ENCODE measurements around the gene TSHZ2. TPM values are rescaled to one million over a fixed set of nuclear protein-coding genes. Genes with fewer than 3 reads are reported as not detected.

The TSHZ2 gene
- total RNA-seq, 4 donors from 2014 or later, result 28.6 to 40.1 (median 35.5) TPM

- TF ChIP-seq, protein P1, sequence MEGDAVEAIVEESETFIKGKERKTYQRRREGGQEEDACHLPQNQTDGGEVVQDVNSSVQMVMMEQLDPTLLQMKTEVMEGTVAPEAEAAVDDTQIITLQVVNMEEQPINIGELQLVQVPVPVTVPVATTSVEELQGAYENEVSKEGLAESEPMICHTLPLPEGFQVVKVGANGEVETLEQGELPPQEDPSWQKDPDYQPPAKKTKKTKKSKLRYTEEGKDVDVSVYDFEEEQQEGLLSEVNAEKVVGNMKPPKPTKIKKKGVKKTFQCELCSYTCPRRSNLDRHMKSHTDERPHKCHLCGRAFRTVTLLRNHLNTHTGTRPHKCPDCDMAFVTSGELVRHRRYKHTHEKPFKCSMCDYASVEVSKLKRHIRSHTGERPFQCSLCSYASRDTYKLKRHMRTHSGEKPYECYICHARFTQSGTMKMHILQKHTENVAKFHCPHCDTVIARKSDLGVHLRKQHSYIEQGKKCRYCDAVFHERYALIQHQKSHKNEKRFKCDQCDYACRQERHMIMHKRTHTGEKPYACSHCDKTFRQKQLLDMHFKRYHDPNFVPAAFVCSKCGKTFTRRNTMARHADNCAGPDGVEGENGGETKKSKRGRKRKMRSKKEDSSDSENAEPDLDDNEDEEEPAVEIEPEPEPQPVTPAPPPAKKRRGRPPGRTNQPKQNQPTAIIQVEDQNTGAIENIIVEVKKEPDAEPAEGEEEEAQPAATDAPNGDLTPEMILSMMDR (IDR thresholded peaks at IDR 0.05; ENCODE audit: low read depth), result no peak
Measured at GRCh38 chr20:53279735-53280134, 307.6 kb downstream of the TSHZ2 start.

DNA sequence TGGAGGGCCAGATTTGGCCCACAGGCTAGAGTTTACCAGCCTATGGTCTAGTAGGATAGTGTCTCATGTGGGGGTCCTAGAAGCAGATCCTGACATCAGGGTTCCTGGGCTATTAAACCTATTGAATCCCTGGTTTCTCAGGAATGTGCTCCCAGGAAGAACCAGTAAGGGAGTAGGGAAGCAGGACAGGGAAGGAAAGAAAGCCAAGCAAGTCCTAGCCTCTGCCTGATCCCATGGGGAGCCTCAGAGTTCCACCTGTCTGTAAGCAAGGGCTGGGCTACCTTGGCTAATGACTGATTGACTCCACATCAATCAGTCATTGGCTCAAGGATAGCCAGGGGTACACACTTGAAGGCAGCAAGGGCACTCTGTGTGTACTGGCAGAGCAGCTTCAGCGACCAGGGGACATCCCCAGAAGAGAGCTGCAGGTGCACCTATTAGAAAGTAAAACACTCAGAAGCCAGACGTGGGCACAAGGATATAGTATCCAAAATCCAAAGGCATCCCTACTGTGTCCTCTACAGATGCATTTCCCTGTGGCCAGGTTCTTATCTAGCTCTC is 309.5 kb downstream of the TSHZ2 start:
- TF ChIP-seq, protein P1 (IDR thresholded peaks at IDR 0.05; ENCODE audit: low read depth), result no peak

DNA sequence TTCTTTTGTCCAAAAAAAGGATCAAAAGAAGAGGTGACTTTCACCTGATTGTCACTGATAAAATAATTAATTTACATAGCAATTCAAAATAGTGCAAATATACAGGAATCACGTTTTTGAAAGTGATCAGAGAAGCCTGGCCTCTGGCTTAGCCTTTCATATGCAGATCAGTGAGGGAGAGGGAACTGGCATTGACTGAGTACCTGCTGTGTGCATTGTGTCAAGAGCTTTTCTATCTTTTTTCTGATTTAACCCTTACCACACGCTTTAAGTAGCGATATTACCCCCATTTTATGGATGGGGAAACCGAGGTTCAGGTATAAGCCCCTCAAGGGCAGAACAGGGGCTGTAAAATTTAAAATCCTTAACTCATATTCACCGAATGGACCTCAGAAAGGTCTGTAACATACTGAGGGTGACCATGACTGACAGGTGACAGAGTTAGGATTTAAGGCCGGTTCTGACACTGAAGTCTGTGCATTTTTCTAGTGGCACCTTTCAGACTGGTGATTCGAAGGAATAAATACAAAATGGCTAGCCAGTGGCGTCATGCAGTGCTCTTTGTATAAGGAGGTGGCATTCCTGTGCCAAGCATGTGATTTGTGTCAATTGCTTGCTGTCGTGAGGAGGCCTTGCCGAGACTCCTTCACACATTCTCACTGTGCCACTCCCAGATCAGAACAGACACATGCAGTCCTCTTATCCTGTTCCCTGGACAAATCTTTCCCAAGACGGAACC is 310.2 kb downstream of the TSHZ2 start:
- TF ChIP-seq, protein P1 (IDR thresholded peaks at IDR 0.05; ENCODE audit: low read depth), result no peak

DNA sequence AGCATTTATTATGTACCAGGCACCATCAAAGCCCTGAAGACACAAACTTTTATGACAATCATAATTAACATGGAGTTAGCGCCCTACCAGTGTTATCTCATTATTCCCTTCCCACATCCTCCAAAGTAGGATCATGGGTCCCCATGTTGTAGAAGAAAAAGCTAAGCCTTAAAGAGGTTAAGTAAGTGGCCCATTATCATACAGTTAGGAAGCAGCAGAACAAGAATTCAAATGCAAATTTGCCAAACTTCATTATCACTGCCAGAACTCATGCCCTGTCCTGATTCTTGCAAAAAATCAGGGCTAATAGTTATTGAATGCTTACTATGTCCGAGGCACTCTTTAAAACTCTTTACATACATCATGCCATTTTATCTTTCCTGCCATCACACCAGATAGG is 310.9 kb downstream of the TSHZ2 start:
- TF ChIP-seq, protein P1 (IDR thresholded peaks at IDR 0.05; ENCODE audit: low read depth), result no peak

- TF ChIP-seq, protein P1 (IDR thresholded peaks at IDR 0.05; ENCODE audit: low read depth), result no peak
Measured at GRCh38 chr20:53283597-53283996, 311.4 kb downstream of the TSHZ2 start.

GRCh38 chr20:53284256-53284655 is 312.1 kb downstream of the TSHZ2 start:
- TF ChIP-seq, protein P1 (IDR thresholded peaks at IDR 0.05; ENCODE audit: low read depth), result no peak

- TF ChIP-seq, protein P1 (IDR thresholded peaks at IDR 0.05; ENCODE audit: low read depth), result no peak
Measured at GRCh38 chr20:53284696-53285095, 312.5 kb downstream of the TSHZ2 start.
